ENCODE data around the gene NPFFR2. TPM values are rescaled to one million over a fixed set of nuclear protein-coding genes. Genes with fewer than 3 reads are reported as not detected.

Gene NPFFR2
- total RNA-seq, 1 donor from 2014 or later = 0.70 TPM

DNA sequence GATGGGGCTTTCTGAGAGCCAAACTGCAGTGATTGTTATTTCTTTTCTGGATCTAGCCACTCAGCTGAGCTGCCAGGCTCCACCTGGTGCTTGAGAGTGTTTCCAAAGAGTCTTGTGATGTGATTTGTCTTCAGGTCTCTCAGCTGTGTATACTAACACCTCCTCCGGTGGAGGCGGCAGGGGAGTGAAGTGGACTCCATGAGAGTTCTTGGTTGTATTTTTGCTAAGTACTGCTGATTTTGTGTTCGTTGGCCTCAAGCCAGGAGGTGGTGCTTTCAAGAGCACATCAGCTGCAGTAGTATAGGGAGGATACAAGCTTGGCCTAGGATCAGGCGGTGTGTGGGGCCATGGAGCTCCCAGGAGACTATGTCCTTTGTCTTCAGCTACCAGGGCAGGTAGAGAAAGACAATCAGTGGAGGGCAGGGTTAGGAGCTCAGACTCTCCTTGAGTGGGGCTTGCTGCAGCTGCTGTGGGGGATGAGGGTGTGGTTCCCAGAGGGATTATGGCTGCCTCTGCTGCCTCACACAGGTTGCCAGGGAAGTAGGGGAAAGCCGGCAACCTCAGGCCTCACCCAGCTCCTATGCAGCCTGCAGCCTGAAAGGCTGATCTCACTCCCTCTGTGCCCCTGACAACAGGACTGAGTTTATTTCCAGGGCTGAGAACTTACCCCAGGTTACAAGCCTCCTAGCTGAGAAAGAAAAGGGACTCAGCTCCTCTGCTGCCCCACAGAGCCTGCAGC is 62.4 kb downstream of the NPFFR2 start:
- H3K36me3 Mint-ChIP-seq = no peaks in the 10 kb centered on the region
- TF ChIP-seq, protein P1, sequence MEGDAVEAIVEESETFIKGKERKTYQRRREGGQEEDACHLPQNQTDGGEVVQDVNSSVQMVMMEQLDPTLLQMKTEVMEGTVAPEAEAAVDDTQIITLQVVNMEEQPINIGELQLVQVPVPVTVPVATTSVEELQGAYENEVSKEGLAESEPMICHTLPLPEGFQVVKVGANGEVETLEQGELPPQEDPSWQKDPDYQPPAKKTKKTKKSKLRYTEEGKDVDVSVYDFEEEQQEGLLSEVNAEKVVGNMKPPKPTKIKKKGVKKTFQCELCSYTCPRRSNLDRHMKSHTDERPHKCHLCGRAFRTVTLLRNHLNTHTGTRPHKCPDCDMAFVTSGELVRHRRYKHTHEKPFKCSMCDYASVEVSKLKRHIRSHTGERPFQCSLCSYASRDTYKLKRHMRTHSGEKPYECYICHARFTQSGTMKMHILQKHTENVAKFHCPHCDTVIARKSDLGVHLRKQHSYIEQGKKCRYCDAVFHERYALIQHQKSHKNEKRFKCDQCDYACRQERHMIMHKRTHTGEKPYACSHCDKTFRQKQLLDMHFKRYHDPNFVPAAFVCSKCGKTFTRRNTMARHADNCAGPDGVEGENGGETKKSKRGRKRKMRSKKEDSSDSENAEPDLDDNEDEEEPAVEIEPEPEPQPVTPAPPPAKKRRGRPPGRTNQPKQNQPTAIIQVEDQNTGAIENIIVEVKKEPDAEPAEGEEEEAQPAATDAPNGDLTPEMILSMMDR (conservative IDR thresholded peaks at IDR 0.05) = no peak
- H3K27ac Mint-ChIP-seq = no peak overlapping the region
- no peak overlapping the region for H3K4me3 Mint-ChIP-seq
- H3K4me1 Mint-ChIP-seq (ENCODE audit: unreplicated experiment) = no peaks in the 10 kb centered on the region
- H3K27me3 Mint-ChIP-seq = no peaks in the 10 kb centered on the region
- H3K9me3 Mint-ChIP-seq = no peaks in the 10 kb centered on the region
- peak; percentile 63 for DNase-seq (ENCODE audit: extremely low spot score, unreplicated experiment)

DNA sequence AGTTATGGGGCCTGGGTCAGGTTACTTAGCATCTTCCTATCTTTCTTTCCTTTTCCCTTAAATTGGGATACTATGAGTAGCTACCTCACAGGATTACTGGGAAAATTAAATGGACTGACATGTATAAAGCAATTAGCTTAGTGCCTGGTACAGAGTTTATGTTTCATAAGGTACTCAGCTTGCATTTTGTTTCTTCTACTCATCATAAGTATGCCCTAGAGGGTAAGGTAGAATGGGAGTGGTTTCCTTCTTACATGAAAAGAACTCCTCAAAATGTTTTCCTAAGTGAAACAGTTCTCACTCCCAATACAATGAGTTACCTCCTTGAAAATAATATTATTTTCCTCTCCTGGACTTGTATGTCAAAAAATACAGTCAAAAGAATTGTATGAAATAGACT is 75.7 kb downstream of the NPFFR2 start:
- Mint-ChIP-seq H3K4me1 (ENCODE audit: unreplicated experiment) (no peaks in the 10 kb centered on the region), H3K4me3 (no peak overlapping the region), H3K36me3 (peaks cover 2% of the 10 kb centered on the region), H3K27me3 (peaks cover 2% of the 10 kb centered on the region), H3K27ac (no peak overlapping the region), H3K9me3 (peaks cover 3% of the 10 kb centered on the region)
- DNase-seq (ENCODE audit: extremely low spot score, unreplicated experiment) = no peak
- TF ChIP-seq, protein P1 (conservative IDR thresholded peaks at IDR 0.05) = no peak

DNA sequence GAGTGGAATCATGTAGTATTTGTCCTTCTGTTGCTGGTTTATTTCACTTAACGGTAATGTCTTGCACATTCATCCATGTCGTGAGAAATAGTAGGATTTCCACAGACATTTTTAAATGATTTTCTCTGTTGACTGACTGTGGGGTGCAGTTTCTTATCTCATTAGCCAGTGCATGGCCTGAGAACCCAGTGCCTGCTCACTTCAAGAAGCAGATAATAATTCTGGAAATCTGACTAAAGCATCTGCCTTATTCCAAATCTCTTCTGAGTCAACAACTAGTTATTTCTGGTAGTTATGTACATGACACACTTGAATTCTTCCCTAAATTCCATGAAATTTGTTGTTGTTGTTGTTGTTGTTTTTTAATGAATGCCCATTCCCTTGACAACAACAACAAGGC is 77.6 kb downstream of the NPFFR2 start:
- Mint-ChIP-seq H3K4me3 (no peak overlapping the region), H3K36me3 (peaks cover 4% of the 10 kb centered on the region), H3K4me1 (ENCODE audit: unreplicated experiment) (no peaks in the 10 kb centered on the region), H3K27me3 (peaks cover 4% of the 10 kb centered on the region), H3K9me3 (peaks cover 6% of the 10 kb centered on the region), H3K27ac (no peak overlapping the region)
- no peak for DNase-seq (ENCODE audit: extremely low spot score, unreplicated experiment)
- TF ChIP-seq, protein P1 (conservative IDR thresholded peaks at IDR 0.05) = no peak

DNA sequence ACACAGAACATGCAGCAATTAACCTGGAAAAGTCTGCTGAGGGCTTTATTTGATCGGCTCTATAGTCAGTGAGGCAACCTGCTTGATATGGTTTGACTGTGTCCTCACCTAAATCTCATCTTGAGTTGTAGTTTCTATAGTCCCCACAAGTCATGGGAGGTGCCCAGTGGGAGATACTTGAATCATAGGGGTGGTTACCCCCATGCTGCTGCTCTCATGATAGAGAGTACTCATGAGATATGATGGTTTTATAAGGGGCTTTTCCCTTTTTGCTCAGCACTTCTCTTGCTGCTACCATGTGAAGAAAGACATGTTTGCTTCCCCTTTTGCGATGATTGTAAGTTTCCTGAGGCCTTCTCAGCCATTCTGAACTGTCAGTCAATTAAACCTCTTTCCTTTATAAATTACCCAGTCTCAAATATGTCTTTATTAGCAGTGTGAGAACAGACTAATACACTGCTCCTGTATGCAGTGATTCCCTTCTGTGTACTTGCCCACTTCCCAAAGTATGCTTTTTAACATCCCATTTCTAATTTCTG is 78.2 kb downstream of the NPFFR2 start:
- DNase-seq (ENCODE audit: extremely low spot score, unreplicated experiment) = no peak
- Mint-ChIP-seq H3K4me1 (ENCODE audit: unreplicated experiment) (no peaks in the 10 kb centered on the region), H3K9me3 (peaks cover 6% of the 10 kb centered on the region)

DNA sequence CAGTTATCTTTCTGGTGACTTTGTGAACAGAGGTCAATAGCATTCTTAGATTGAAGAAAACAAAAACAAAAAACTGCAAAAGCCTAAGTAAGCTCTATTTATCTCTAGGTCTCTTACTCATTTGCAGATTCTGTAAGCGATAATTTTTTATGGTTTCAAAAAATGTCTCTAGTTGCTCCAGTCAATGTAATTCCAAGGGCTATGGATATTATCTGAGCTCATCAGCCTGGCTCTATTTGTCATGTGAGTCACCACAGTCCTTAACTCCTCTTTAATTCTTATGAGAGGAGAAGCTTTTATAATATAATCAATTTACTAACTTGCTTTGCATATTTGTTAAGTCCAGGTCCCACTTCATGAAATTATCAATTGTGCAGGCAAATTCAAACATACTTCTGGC is 79.1 kb downstream of the NPFFR2 start:
- no peak overlapping the region for H3K27ac Mint-ChIP-seq
- H3K27me3 Mint-ChIP-seq = peaks cover 4% of the 10 kb centered on the region
- no peak overlapping the region for H3K4me3 Mint-ChIP-seq
- H3K9me3 Mint-ChIP-seq = peaks cover 6% of the 10 kb centered on the region
- TF ChIP-seq, protein P1 (conservative IDR thresholded peaks at IDR 0.05) = no peak
- peaks cover 4% of the 10 kb centered on the region for H3K36me3 Mint-ChIP-seq
- DNase-seq (ENCODE audit: extremely low spot score, unreplicated experiment) = no peak
- H3K4me1 Mint-ChIP-seq (ENCODE audit: unreplicated experiment) = no peaks in the 10 kb centered on the region

More for the DNA sequence above, 78.2 kb downstream of the NPFFR2 start:
- TF ChIP-seq, protein P1 (conservative IDR thresholded peaks at IDR 0.05) = no peak
- Mint-ChIP-seq H3K4me3 (no peak overlapping the region), H3K27me3 (peaks cover 4% of the 10 kb centered on the region), H3K27ac (no peak overlapping the region), H3K36me3 (peaks cover 4% of the 10 kb centered on the region)
